GM19328 (cell line): ENCODE measurements around the gene SLC26A4.

Experiments used
- ATAC-seq: cut with Tn5 transposase; IDR thresholded peaks from one replicate; pipeline ENCODE4 v1.9.1; 2021; ENCODE audit warnings: mild to moderate bottlenecking, moderate library complexity; ENCODE audit not compliant: unreplicated experiment

SLC26A4 gene

GRCh38 chr7:107694386-107694785 lies 33.8 kb downstream of the SLC26A4 start:
- no peak for ATAC-seq

GRCh38 chr7:107696330-107696946 lies 35.8 kb downstream of the SLC26A4 start:
- no peak for ATAC-seq

- ATAC-seq, result no peak
Observed at GRCh38 chr7:107697321-107698049, 36.9 kb downstream of the SLC26A4 start.

DNA sequence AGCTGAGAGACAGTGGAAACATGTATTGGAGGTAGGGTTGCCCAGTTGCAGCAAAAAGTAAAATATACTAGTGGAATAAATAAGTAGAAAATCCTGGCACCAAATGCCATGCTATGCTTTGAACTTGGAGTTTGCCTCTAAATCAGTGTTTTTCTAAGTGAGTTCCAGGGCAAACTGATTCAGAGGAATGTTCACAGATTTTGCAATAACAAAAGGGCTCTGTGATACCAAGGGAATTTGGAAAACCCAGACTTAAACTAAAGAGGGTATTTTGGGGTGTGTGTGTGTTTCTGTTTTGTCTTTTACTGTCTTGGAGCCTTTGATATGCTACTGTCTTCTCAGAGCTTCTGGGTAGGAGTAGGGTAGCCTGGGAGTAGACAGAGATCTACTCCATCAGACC lies 39.9 kb downstream of the SLC26A4 start:
- ATAC-seq, result no peak

DNA sequence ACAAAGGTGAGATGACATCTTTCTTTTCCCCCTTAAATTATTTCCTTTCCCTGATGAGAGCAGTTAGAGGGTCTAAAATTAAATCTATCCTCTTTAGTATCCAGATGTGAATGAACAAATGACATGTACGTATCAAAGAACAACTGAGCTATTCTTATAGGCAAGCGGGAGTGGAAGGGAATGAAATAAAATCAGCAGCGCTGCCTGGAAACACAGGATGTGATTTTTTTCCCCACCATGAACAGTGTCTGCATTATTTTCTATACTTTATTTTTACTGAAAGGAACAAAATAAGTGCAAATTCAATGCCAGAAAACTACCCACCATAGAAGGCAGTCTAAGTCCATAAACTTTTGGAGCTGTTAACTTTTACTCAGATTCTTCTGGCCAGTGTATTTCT lies 40.6 kb downstream of the SLC26A4 start:
- ATAC-seq, result no peak

- ATAC-seq, result no peak
Observed at GRCh38 chr7:107703219-107703618, 42.6 kb downstream of the SLC26A4 start.

GRCh38 chr7:107703872-107704271 lies 43.2 kb downstream of the SLC26A4 start:
- no peak for ATAC-seq

GRCh38 chr7:107708956-107709355 lies 48.3 kb downstream of the SLC26A4 start:
- no peak for ATAC-seq

- no peak for ATAC-seq
Observed at GRCh38 chr7:107711301-107711700, 50.7 kb downstream of the SLC26A4 start.

DNA sequence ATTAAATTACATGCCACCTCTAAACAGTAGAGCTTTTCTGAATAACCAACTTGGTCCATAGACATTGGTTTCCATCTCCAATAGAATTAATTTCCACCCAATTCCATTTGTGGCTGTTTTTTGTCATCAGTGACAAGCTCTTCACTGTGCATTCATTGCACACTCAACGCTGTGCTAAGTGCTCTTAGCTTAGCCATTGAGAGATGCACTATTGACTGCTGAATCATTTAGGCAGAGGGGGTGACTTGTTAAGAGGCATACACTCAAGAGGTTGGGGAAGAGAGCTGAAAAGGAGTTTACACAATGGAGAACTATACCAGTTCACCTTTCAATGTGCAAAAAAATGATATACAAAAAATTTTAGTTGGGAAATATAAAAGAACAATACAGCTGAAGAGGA lies 51.4 kb downstream of the SLC26A4 start:
- ATAC-seq, result no peak

GRCh38 chr7:107712896-107713295 lies 52.3 kb downstream of the SLC26A4 start:
- ATAC-seq, result no peak

DNA sequence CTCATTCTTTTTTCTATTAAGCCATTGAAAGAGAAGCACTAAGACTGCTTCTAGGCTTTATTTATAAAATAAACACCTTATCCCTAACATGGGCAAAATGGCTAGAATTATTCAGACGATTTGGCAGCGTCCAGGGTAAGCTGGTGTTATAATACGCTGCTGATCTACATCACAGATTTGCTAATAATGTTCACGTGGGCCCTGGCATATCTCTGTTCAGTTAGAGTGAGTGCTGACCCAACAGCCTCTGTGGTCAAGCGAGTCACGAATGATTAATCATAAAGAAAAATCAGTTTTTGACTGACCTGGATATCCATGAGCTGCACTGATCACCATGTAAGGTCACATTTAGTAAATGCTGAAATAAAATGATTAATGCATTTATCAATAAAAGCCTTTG lies 54.9 kb downstream of the SLC26A4 start:
- ATAC-seq, result no peak

- ATAC-seq, result no peak
Observed at GRCh38 chr7:107718456-107719193, 58.0 kb downstream of the SLC26A4 start.

- ATAC-seq, result no peak
Observed at GRCh38 chr7:107721286-107721685, 60.7 kb downstream of the SLC26A4 start.

DNA sequence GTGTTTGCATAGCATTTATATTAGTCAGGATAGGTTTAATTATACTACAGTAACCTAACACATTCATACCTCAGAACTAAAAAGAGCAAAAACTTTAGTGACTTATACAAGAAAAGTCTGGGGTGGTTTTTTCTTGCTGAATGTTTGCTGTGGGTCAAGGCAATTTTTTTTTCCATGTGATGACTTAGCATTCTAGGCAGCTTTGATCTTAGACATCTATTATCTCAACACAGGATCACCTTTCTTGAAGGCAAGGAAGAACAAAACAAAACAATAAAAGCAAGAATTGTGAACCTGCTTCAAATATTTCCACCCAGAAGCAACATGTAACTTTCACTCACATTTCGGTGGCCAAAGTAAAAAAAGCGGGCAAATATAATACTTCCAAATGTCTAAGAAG lies 62.6 kb downstream of the SLC26A4 start:
- ATAC-seq, result no peak

DNA sequence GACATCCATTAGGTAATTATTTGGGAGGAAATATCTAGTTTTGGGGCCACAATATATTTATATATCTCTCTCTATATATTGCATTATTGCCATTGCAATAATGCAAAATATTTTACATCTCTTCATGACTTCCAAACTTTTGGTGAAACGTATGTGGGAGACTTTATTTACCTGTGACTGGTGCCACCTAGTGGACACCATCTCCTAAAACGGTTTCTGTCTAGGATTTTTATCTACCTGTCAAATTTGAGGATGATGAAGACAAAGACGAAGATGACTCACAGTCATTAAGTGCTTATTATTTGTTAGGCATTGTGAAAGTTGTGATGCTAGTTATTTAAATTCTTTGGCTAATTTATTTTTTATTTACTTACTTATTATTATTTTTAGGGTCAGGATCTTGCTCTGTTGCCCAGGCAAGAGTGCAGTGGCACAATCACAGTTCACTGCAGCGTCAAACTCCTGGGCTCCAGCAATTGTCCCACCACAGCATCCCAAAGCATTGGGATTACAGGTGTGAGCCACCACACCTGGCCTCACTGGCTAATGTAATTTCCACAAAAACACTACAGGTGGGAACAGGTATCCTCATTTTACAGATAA lies 64.6 kb downstream of the SLC26A4 start:
- no peak for ATAC-seq

GRCh38 chr7:107726356-107727130 lies 65.9 kb downstream of the SLC26A4 start:
- no peak for ATAC-seq

- no peak for ATAC-seq
Observed at GRCh38 chr7:107728276-107728675, 67.6 kb downstream of the SLC26A4 start.

DNA sequence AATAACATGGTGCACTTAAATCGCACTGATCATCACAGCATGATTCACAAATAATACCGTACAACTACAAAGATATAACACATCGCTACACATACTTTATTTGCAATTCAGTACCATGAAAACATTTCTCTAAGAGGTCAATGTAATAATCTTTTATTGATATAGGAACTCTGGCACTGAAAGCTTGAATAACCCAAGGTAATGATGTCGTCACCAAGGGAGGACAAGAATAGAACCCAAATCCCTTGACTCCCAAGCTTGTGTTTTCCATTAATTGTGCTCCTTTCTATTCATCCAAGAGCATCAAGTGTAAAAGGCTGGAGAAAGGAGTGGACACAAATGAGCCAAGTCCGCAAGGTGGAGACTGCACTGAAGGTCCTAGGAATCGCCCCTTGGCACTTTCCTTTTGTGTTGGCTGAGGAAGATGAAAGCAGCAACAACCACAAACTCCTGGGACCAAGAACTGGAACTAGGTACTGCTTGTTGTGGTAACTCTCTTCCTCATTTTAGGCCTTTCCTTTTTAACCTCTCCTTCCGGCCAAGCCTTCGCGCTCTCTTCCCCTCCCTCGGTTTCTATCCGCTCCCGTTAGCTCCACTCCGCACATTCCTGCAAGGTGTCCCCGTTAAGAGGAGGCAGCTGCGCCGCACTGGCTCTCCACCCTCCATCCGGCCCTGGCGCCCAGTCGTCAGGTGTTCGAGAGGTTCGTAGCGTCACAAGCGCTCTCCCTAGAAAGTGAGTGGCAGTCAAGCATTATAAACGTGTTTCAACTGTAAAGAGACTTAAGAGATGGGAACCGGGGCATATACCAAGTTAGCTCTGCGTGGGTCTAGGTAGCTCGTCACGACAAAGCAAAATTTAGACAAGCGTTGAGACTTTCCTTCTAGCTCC lies 82.3 kb downstream of the SLC26A4 start:
- ATAC-seq, result peak; percentile 27
